ENCODE measurements around the gene KIF26B. TPM values are rescaled to one million over a fixed set of nuclear protein-coding genes. Genes with fewer than 3 reads are reported as not detected.

The KIF26B gene
- total RNA-seq, 4 donors from 2014 or later = 0.90 to 2.0 (median 1.5) TPM

DNA sequence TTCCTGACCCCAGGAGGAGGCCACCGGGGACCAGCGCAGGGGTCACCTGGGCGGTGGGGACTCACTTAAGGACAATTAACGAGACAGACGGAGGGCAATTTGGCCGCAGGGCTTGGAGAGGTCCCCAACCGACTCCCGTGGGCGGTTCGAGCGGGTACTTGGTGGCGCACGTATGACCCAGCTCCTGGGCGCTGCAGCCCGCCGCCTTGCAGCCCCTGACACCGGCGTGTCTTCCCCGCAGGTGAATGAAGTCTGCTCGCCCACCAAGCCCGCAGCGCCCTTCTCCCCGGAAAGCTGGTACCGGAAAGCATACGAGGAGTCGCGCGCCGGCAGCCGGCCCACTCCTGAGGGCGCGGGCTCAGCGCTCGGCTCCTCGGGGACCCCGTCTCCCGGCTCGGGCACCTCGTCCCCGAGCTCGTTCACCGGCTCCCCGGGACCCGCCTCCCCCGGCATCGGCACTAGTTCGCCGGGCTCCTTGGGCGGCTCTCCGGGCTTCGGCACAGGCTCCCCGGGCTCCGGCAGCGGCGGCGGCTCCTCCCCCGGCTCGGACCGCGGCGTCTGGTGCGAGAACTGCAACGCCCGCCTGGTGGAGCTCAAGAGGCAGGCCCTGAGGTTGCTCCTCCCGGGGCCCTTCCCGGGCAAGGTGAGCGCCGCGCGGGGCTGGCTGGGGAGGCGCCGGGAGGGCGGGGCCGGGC, 1.4 kb downstream of the KIF26B start:
- Histone ChIP-seq H3K27me3 (peaks cover 0 to 60% of the 10 kb centered on the region in 2 donors), H3K9me3 (no peaks in the 10 kb centered on the region), H3K27ac (no peak overlapping the region), H3K36me3 (no peaks in the 10 kb centered on the region), H3K4me1 (peaks cover 0 to 41% (median 27%) of the 10 kb centered on the region in 4 donors), H3K4me3 (peak overlapping the region; percentile 38 to 68 (median 51))
- DNase-seq (ENCODE audit: low spot score in 2 of 2) = peak; percentile 50 to 55
- WGBS, 2 donors = 1 to 4% methylated on average over 17 to 24 of the region's 74 CpGs
- no peak for TF ChIP-seq POLR2A (IDR thresholded peaks at IDR 0.05)
- TF ChIP-seq, protein P1, sequence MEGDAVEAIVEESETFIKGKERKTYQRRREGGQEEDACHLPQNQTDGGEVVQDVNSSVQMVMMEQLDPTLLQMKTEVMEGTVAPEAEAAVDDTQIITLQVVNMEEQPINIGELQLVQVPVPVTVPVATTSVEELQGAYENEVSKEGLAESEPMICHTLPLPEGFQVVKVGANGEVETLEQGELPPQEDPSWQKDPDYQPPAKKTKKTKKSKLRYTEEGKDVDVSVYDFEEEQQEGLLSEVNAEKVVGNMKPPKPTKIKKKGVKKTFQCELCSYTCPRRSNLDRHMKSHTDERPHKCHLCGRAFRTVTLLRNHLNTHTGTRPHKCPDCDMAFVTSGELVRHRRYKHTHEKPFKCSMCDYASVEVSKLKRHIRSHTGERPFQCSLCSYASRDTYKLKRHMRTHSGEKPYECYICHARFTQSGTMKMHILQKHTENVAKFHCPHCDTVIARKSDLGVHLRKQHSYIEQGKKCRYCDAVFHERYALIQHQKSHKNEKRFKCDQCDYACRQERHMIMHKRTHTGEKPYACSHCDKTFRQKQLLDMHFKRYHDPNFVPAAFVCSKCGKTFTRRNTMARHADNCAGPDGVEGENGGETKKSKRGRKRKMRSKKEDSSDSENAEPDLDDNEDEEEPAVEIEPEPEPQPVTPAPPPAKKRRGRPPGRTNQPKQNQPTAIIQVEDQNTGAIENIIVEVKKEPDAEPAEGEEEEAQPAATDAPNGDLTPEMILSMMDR (IDR thresholded peaks at IDR 0.05) = peak; percentile 65 to 81 (median 80)

- Histone ChIP-seq H3K4me3 (peak overlapping the region; percentile 23 to 68 (median 50)), H3K27me3 (peaks cover 0 to 54% of the 10 kb centered on the region in 2 donors), H3K4me1 (peaks cover 0 to 41% (median 27%) of the 10 kb centered on the region in 4 donors), H3K9me3 (no peaks in the 10 kb centered on the region), H3K36me3 (no peaks in the 10 kb centered on the region), H3K27ac (no peak overlapping the region)
- TF ChIP-seq, protein P1 (IDR thresholded peaks at IDR 0.05) = peak in 1 of 5 experiments; percentile 5
- TF ChIP-seq EP300 (IDR thresholded peaks at IDR 0.05) = no peak
- TF ChIP-seq POLR2A (IDR thresholded peaks at IDR 0.05) = no peak
- WGBS, 2 donors = 9 to 14% methylated on average over 12 to 36 of the region's 44 CpGs
- DNase-seq (ENCODE audit: low spot score in 2 of 2) = no peak
These were observed 2.1 kb downstream of the KIF26B start for GRCh38 chr1:245156736-245157505.

- DNase-seq (ENCODE audit: low spot score in 2 of 2) = no peak
- H3K4me3 ChIP-seq = no peak overlapping the region
- H3K27ac ChIP-seq = no peak overlapping the region
- peaks cover 0 to 33% (median 21%) of the 10 kb centered on the region in 4 donors for H3K4me1 ChIP-seq
- WGBS, 2 donors = 81 to 84% methylated on average over 3 of the region's 3 CpGs
- H3K27me3 ChIP-seq = peaks cover 0 to 48% of the 10 kb centered on the region in 2 donors
- TF ChIP-seq, protein P1 (IDR thresholded peaks at IDR 0.05) = no peak
- TF ChIP-seq EP300 (IDR thresholded peaks at IDR 0.05) = no peak
- TF ChIP-seq POLR2A (IDR thresholded peaks at IDR 0.05) = no peak
- H3K36me3 ChIP-seq = no peaks in the 10 kb centered on the region
- H3K9me3 ChIP-seq = no peaks in the 10 kb centered on the region
These were observed 4.1 kb downstream of the KIF26B start for GRCh38 chr1:245158913-245159312.

- H3K27ac ChIP-seq = no peak overlapping the region
- peaks cover 0 to 19% (median 11%) of the 10 kb centered on the region in 4 donors for H3K4me1 ChIP-seq
- 48 to 53% methylated on average over 5 of the region's 5 CpGs for WGBS, 2 donors
- TF ChIP-seq POLR2A (IDR thresholded peaks at IDR 0.05) = no peak
- peak in 1 of 2 donors; percentile 12 for TF ChIP-seq EP300 (IDR thresholded peaks at IDR 0.05)
- H3K27me3 ChIP-seq = peaks cover 0 to 41% of the 10 kb centered on the region in 2 donors
- H3K36me3 ChIP-seq = no peaks in the 10 kb centered on the region
- no peaks in the 10 kb centered on the region for H3K9me3 ChIP-seq
- peak in 1 of 2 donors; percentile 51 for DNase-seq (ENCODE audit: low spot score in 2 of 2)
- no peak overlapping the region for H3K4me3 ChIP-seq
These were observed 5.5 kb downstream of the KIF26B start for GRCh38 chr1:245160288-245160687.

- TF ChIP-seq EP300 (IDR thresholded peaks at IDR 0.05) = no peak
- TF ChIP-seq, protein P1 (IDR thresholded peaks at IDR 0.05) = no peak
- no peak for TF ChIP-seq POLR2A (IDR thresholded peaks at IDR 0.05)
- 64 to 65% methylated on average over 6 of the region's 6 CpGs for WGBS, 2 donors
These were observed 6.1 kb downstream of the KIF26B start for GRCh38 chr1:245160741-245161400.

More at GRCh38 chr1:245160741-245161400, 6.1 kb downstream of the KIF26B start:
- no peaks in the 10 kb centered on the region for H3K9me3 ChIP-seq
- no peak overlapping the region for H3K27ac ChIP-seq
- no peaks in the 10 kb centered on the region for H3K36me3 ChIP-seq
- H3K4me1 ChIP-seq = peaks cover 0 to 14% (median 6%) of the 10 kb centered on the region in 4 donors
- DNase-seq (ENCODE audit: low spot score in 2 of 2) = no peak
- no peak overlapping the region for H3K4me3 ChIP-seq
- peaks cover 0 to 37% of the 10 kb centered on the region in 2 donors for H3K27me3 ChIP-seq

Data from tibial nerve (tissue), 4 donors.